HFF-Myc (cell line): ENCODE results near the gene LPAR3.

Experiments
- DNase-seq: peaks from one replicate; pipeline ENCODE4 v3.0.0-alpha.2; 2011; ENCODE audit warnings: low read depth; ENCODE audit errors: extremely low read depth
- H3K4me3 ChIP-seq: replicated peaks from 2 replicates; pipeline ENCODE4 v1.5.1; 2011; ENCODE audit warnings: low read depth, mild to moderate bottlenecking, control low read depth, low read length
- CTCF ChIP-seq: IDR thresholded peaks from 2 replicates; pipeline ENCODE4 v1.5.1; 2012; ENCODE audit warnings: mild to moderate bottlenecking, low read depth, low read length, control low read depth; ENCODE audit errors: missing control alignments

The LPAR3 gene

GRCh38 chr1:84763912-84764680 is 128.9 kb downstream of the LPAR3 start:
- no peak overlapping the region for H3K4me3 ChIP-seq
- no peak for TF ChIP-seq CTCF
- no peak for DNase-seq

GRCh38 chr1:84762664-84763063 is 130.3 kb downstream of the LPAR3 start:
- no peak overlapping the region for H3K4me3 ChIP-seq
- TF ChIP-seq CTCF, result no peak
- DNase-seq, result no peak
